GM21576 (cell line): ENCODE data around the gene GSTT4.
"Not testable (repeated sequence)": the region's sequence is repeated elsewhere in the genome, so short reads cannot be mapped to it uniquely, and the experiment has no call there.

Source experiments
- ATAC-seq: cut with Tn5 transposase; IDR thresholded peaks from one replicate; pipeline ENCODE4 v1.9.1; 2021; ENCODE audit warnings: mild to moderate bottlenecking, moderate library complexity; ENCODE audit not compliant: unreplicated experiment

Gene GSTT4

DNA sequence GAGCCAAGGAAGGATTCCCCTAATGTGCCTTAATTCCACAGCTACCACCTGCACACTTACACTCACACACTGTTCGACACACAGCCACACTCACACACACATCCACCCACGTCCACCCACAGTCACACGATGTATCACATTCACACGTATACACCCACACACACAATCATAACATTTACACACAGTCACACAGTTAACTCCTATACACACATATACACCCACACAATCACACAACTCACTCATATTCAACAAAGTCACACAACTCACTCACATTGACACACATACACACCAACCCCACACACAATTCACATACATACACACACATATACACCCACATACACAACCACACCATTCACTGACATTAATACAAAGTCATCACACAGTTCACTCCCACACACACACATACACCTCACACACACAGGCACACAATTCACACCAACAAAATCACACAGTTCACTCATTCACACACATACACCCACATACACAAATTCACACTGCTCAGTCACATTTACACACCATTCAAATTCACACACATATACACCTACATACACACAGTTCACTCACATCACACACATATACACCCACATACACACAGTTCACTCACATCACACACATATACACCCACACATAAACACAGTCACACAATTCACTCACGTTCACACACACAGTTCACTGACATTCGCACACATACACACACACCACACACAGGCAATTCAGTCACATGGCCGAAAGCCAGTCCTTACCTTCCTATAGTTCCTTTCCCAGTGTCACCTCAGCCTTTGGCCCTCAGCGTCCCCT, 50.9 kb downstream of the GSTT4 start:
- ATAC-seq: not testable (repeated sequence)

GRCh38 chr22:23953485-23953884, 51.8 kb downstream of the GSTT4 start:
- ATAC-seq: not testable (repeated sequence)

DNA sequence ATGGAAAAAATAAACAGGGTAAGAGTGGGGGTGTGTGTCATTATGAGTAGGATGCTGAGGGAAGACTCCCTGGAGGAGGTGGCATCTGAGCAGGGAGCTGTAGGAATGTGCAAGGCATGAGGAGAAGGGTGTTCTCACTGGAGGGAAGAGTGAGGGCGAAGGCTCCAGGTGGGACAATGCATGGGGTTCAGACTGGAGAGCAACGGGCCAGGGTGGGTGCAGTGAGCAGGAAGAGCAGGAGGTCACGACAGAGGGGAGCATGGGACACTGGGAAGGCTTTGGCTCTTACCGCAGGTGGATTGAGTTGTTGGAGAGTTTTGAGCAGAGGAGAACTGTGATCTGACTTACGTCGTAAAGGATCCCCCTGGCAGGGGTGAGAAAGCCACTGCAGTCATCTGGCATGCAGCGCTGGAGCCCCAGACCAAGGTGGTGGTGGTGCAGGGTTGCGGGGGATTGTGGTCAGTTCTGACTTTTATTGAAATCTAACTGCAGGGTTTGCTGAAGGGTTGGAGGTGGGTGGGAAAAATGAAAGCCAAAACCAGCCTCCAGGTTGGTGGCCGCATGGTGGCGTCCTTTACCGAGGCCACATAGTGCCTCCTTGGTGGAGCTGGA, 52.4 kb downstream of the GSTT4 start:
- not testable (repeated sequence) for ATAC-seq

- ATAC-seq: not testable (repeated sequence)
Observed at GRCh38 chr22:23951383-23951782, 53.9 kb downstream of the GSTT4 start.

- not testable (repeated sequence) for ATAC-seq
Observed at GRCh38 chr22:23949764-23950163, 55.5 kb downstream of the GSTT4 start.
